ENCODE results near the gene TP63.
"Not testable (repeated sequence)": the region's sequence is repeated elsewhere in the genome, so short reads cannot be mapped to it uniquely, and the experiment has no call there.

The TP63 gene

DNA sequence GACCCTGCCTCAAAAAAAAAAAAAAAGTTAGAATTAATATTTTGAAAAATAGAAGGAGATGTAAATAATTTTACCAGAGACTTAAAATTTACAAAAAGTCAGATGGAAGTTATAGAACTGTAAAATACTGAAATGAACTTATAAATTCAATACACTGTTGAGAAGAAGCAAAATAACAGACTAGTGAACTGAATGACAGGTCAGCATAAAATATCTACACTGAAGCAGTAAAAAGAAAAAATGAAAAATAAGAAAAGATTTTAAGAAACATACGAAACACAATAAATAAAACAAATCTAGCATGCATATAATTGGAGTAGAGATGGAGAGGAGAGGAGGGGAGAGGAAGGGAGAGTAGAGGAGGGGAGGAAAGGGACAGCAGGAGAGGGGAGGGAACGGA, 33.3 kb upstream of the TP63 start:
- no peaks in the 10 kb centered on the region for H3K4me1 ChIP-seq (ENCODE audit: control insufficient read depth, insufficient read depth, low read length)
- H3K9ac ChIP-seq (ENCODE audit: low read depth, low read length): no peak overlapping the region
- no peaks in the 10 kb centered on the region for H3K36me3 ChIP-seq (ENCODE audit: control insufficient read depth, insufficient read depth, low read length)
- no peaks in the 10 kb centered on the region for H3K27me3 ChIP-seq (ENCODE audit: control insufficient read depth, insufficient read depth, low read length)
- no peak overlapping the region for H3K27ac ChIP-seq (ENCODE audit: low read depth, low read length)
- H3K9me3 ChIP-seq (ENCODE audit: control insufficient read depth, insufficient read depth, low read length): no peaks in the 10 kb centered on the region
- H3K4me3 ChIP-seq (ENCODE audit: low read depth, low read length): no peak overlapping the region

DNA sequence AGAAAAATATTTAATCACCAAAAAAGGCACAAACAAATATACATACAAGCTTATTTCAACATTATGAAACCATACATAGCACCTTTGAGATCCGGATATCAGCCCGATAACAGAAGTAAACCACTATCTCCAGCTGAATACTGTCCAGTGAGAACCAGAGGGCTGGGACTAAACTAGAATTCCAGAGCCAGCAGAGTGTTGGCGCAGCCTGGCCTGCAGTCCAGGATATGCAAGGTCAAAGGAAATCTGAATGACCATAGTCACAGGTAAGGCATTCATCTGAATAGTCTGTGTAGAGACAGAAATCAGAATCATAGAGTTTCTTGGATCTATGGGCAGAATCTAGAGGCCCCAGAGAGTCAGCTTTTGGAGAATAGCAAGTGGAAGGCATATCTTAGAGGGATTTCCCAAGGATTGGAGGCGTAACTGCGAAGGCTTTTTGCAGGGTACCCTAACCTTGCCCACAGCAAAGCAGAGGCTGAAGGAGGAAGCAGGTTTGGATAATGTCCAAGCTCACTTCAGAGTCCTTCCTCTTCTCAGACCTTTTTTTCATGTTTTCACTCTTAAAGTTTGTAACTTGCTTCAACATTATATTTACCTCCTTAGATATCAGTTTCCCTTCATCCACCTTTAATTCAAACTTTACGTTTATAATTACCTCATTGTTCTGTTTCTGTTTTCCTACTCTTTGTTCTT, 32.5 kb upstream of the TP63 start:
- H3K4me1 ChIP-seq (ENCODE audit: control insufficient read depth, insufficient read depth, low read length): no peaks in the 10 kb centered on the region
- H3K9me3 ChIP-seq (ENCODE audit: control insufficient read depth, insufficient read depth, low read length): no peaks in the 10 kb centered on the region
- no peaks in the 10 kb centered on the region for H3K36me3 ChIP-seq (ENCODE audit: control insufficient read depth, insufficient read depth, low read length)
- H3K27ac ChIP-seq (ENCODE audit: low read depth, low read length): no peak overlapping the region
- H3K27me3 ChIP-seq (ENCODE audit: control insufficient read depth, insufficient read depth, low read length): no peaks in the 10 kb centered on the region
- H3K9ac ChIP-seq (ENCODE audit: low read depth, low read length): no peak overlapping the region
- no peak overlapping the region for H3K4me3 ChIP-seq (ENCODE audit: low read depth, low read length)

DNA sequence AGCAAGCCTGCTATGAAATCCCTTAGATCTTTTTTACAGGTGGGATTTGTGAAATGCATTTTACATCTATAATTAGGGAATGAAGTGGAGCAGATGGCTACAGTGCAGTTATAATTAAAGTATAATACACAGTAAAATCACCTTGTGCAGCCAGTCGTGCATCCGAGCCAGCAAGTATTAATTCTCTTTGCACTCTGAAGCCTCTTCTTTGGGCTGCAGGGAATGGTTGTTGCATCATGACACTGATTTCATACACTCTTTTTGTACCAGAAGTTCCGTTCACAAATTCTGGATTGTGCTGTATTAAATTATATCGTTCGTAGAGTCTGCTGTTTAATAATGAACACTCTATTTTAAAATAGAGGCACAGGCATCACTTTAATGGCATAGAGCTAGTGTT, 28.7 kb upstream of the TP63 start:
- Histone ChIP-seq H3K9ac (ENCODE audit: low read depth, low read length) (no peak overlapping the region), H3K36me3 (ENCODE audit: control insufficient read depth, insufficient read depth, low read length) (no peaks in the 10 kb centered on the region), H3K4me1 (ENCODE audit: control insufficient read depth, insufficient read depth, low read length) (no peaks in the 10 kb centered on the region), H3K4me3 (ENCODE audit: low read depth, low read length) (no peak overlapping the region), H3K9me3 (ENCODE audit: control insufficient read depth, insufficient read depth, low read length) (no peaks in the 10 kb centered on the region), H3K27ac (ENCODE audit: low read depth, low read length) (no peak overlapping the region), H3K27me3 (ENCODE audit: control insufficient read depth, insufficient read depth, low read length) (no peaks in the 10 kb centered on the region)

DNA sequence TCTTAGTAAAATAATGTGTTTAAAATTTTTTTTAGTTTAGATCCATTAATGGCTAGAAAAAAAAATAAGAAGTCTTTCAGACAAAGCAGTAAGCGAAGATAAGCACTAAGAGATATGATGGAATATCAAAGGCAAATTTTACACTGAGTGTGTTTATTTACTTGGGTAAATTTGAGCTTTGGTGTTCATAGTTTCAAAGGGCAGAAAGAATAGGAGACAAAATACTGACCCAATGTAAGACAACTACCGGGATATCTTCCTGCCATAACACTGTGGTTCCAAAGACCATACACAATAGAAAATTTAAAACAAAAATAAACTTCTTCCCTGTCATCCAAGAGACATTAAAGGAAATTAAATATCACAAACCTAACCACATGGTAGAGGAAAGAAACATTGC, 25.5 kb upstream of the TP63 start:
- H3K27ac ChIP-seq (ENCODE audit: low read depth, low read length): no peak overlapping the region
- no peak overlapping the region for H3K9ac ChIP-seq (ENCODE audit: low read depth, low read length)
- no peaks in the 10 kb centered on the region for H3K9me3 ChIP-seq (ENCODE audit: control insufficient read depth, insufficient read depth, low read length)
- no peaks in the 10 kb centered on the region for H3K27me3 ChIP-seq (ENCODE audit: control insufficient read depth, insufficient read depth, low read length)
- no peaks in the 10 kb centered on the region for H3K36me3 ChIP-seq (ENCODE audit: control insufficient read depth, insufficient read depth, low read length)
- no peaks in the 10 kb centered on the region for H3K4me1 ChIP-seq (ENCODE audit: control insufficient read depth, insufficient read depth, low read length)
- H3K4me3 ChIP-seq (ENCODE audit: low read depth, low read length): no peak overlapping the region

DNA sequence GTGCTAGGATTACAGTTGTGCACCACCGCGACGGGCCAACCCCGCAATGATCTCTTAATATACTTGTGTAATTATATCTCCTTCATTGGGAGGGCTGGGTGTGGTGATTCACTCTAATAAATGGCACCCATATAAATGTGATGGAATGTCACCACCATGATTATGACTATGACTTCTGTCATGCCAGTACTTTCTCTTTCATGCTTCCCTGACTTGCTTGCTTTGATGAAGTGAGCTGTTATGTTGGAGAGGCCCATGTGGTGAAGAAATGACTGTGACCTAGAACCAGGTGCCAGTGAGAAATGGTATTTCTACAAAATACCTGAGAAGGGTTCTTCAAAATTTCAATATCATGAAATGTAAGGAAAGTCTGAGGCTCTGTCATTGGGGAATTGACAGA, 24.4 kb upstream of the TP63 start:
- H3K27ac ChIP-seq (ENCODE audit: low read depth, low read length): no peak overlapping the region
- no peaks in the 10 kb centered on the region for H3K36me3 ChIP-seq (ENCODE audit: control insufficient read depth, insufficient read depth, low read length)
- no peaks in the 10 kb centered on the region for H3K4me1 ChIP-seq (ENCODE audit: control insufficient read depth, insufficient read depth, low read length)
- H3K27me3 ChIP-seq (ENCODE audit: control insufficient read depth, insufficient read depth, low read length): no peaks in the 10 kb centered on the region
- no peak overlapping the region for H3K9ac ChIP-seq (ENCODE audit: low read depth, low read length)
- H3K4me3 ChIP-seq (ENCODE audit: low read depth, low read length): no peak overlapping the region
- H3K9me3 ChIP-seq (ENCODE audit: control insufficient read depth, insufficient read depth, low read length): no peaks in the 10 kb centered on the region

DNA sequence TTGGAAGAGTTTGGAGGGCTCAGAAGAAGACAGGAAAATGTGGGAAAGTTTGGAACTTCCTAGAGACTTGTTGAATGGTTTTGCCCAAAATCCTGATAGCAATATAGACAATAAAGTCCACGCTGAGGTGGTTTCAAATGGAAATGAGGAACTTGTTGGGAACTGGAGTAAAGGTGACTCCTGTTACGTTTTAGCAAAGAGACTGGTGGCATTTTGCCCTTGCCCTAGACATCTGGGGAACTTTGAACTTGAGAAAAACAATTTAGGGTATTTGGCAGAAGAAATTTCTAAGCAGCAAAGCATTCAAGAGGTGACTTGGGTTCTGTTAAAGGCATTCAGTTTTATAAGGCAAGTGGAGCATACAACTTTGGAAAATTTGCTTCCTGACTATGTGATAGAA, 18.5 kb upstream of the TP63 start:
- H3K4me3 ChIP-seq (ENCODE audit: low read depth, low read length); H3K36me3 ChIP-seq (ENCODE audit: control insufficient read depth, insufficient read depth, low read length); H3K27me3 ChIP-seq (ENCODE audit: control insufficient read depth, insufficient read depth, low read length); H3K27ac ChIP-seq (ENCODE audit: low read depth, low read length); H3K4me1 ChIP-seq (ENCODE audit: control insufficient read depth, insufficient read depth, low read length); H3K9ac ChIP-seq (ENCODE audit: low read depth, low read length); H3K9me3 ChIP-seq (ENCODE audit: control insufficient read depth, insufficient read depth, low read length): not testable (repeated sequence)

DNA sequence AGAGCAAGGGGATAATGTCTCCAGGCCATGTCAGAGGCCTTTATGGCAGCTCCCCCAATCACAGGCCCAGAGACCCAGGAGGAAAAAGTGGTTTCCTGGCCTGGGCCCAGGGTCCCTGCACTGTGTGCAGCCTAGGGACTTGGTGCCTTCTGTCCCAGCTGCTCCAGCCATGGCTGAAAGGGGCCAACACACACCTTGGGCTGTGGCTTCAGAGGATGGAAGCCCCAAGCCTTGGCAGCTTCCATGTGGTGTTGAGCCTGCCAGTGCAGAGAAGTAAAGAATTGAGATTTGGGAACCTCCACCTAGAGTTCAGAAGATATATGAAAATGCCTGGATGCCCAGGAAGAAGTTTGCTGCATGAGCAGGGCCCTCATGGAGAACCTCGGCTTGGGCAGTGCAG, 18.1 kb upstream of the TP63 start:
- H3K27me3 ChIP-seq (ENCODE audit: control insufficient read depth, insufficient read depth, low read length): no peaks in the 10 kb centered on the region
- no peaks in the 10 kb centered on the region for H3K9me3 ChIP-seq (ENCODE audit: control insufficient read depth, insufficient read depth, low read length)

DNA sequence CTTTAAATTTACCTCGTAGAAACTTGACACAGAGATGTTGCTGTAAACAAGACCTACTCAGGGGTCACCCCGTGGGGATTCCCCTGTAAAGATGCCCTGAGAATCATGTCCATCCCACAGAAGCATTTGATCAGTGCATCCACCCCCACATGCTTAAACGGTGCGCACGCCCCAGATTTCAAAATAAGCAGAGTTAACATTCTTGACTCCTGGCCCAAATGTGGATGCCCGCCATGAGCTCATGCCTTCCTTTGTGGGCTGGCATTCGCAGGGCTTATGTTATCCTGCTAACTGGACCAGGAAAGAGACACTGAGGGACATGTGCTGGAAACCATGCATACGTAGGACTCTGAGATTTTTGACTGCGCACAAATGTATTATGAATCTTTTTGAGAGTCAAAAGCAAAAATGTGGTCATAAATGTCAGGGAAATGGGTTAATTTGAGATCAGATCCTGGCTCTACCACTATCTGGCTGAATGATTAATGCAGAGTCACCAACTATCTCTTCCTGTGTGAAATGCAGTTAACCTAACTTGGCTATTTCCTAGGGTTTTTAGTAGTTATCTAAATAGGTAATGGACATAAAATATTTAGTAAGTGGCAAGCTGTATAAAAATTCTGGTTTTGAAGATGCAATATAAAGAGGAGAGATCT, 9.1 kb upstream of the TP63 start:
- no peaks in the 10 kb centered on the region for H3K27me3 ChIP-seq (ENCODE audit: control insufficient read depth, insufficient read depth, low read length)
- no peaks in the 10 kb centered on the region for H3K9me3 ChIP-seq (ENCODE audit: control insufficient read depth, insufficient read depth, low read length)
- H3K27ac ChIP-seq (ENCODE audit: low read depth, low read length): no peak overlapping the region
- no peaks in the 10 kb centered on the region for H3K4me1 ChIP-seq (ENCODE audit: control insufficient read depth, insufficient read depth, low read length)
- no peak overlapping the region for H3K4me3 ChIP-seq (ENCODE audit: low read depth, low read length)
- no peaks in the 10 kb centered on the region for H3K36me3 ChIP-seq (ENCODE audit: control insufficient read depth, insufficient read depth, low read length)
- no peak overlapping the region for H3K9ac ChIP-seq (ENCODE audit: low read depth, low read length)

More for the DNA sequence above, 18.1 kb upstream of the TP63 start:
- H3K27ac ChIP-seq (ENCODE audit: low read depth, low read length): no peak overlapping the region
- H3K4me3 ChIP-seq (ENCODE audit: low read depth, low read length): no peak overlapping the region
- H3K4me1 ChIP-seq (ENCODE audit: control insufficient read depth, insufficient read depth, low read length): no peaks in the 10 kb centered on the region
- no peak overlapping the region for H3K9ac ChIP-seq (ENCODE audit: low read depth, low read length)
- H3K36me3 ChIP-seq (ENCODE audit: control insufficient read depth, insufficient read depth, low read length): no peaks in the 10 kb centered on the region

DNA sequence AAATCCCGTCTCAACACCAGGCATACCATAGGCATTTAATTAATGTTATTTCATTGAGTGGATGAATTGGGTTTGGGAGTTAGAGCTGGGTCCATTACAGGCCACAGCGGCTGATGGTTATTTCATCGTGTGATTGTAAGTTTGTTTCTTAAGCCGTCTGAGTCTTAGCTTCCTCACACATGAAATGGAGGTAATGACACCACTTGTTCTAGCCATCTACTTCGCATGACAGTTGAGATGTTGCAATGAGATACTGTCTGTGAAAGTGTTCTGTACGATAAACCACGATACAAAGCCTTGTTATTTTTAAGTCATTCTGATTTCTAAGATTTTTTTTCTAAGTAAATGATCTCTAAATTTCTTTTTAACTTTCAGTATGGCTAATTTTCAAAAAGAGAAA, 8.6 kb upstream of the TP63 start:
- H3K27ac ChIP-seq (ENCODE audit: low read depth, low read length): no peak overlapping the region
- H3K9me3 ChIP-seq (ENCODE audit: control insufficient read depth, insufficient read depth, low read length): no peaks in the 10 kb centered on the region
- H3K4me3 ChIP-seq (ENCODE audit: low read depth, low read length): no peak overlapping the region
- H3K9ac ChIP-seq (ENCODE audit: low read depth, low read length): no peak overlapping the region
- no peaks in the 10 kb centered on the region for H3K27me3 ChIP-seq (ENCODE audit: control insufficient read depth, insufficient read depth, low read length)
- no peaks in the 10 kb centered on the region for H3K36me3 ChIP-seq (ENCODE audit: control insufficient read depth, insufficient read depth, low read length)
- H3K4me1 ChIP-seq (ENCODE audit: control insufficient read depth, insufficient read depth, low read length): no peaks in the 10 kb centered on the region

DNA sequence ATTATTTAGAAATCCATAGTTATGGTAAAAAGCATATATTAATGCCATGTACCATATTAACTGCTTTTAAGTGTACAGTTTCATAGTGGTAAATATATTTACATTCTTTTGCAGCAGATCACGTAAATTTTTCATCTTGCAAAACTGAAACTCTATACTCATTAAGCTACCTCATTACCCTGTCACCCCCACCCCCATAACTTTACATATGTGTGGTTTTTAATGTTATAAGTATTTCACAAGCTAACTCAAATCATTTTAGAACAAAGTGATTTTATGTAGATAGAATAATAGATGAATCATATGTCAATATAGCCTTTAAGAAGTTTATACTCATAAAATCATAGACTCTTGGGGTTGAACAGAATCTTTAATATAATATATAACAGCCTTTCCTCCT, 7.1 kb upstream of the TP63 start:
- Histone ChIP-seq H3K27me3 (ENCODE audit: control insufficient read depth, insufficient read depth, low read length) (no peaks in the 10 kb centered on the region), H3K4me1 (ENCODE audit: control insufficient read depth, insufficient read depth, low read length) (no peaks in the 10 kb centered on the region), H3K9me3 (ENCODE audit: control insufficient read depth, insufficient read depth, low read length) (no peaks in the 10 kb centered on the region), H3K36me3 (ENCODE audit: control insufficient read depth, insufficient read depth, low read length) (no peaks in the 10 kb centered on the region), H3K4me3 (ENCODE audit: low read depth, low read length) (no peak overlapping the region), H3K27ac (ENCODE audit: low read depth, low read length) (no peak overlapping the region), H3K9ac (ENCODE audit: low read depth, low read length) (no peak overlapping the region)

DNA sequence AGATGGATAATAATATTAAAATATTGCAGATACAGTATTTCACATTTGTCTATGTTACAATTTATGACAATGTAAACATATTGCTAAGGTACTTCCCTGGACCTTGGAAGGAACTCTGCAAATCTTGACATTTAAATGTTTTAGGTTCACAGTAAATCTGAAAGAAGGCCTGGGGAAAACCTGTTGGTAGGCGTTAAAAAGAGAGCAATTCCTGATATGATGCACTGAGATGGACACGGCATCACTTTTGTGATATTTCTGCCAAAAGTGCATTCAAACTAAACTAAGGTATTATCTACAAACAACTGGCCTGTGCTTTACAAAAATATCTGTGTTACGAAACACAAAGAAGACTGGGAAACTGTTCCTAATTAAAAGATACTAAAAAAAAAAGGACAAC, 6.1 kb upstream of the TP63 start:
- Histone ChIP-seq H3K4me1 (ENCODE audit: control insufficient read depth, insufficient read depth, low read length) (no peaks in the 10 kb centered on the region), H3K9me3 (ENCODE audit: control insufficient read depth, insufficient read depth, low read length) (no peaks in the 10 kb centered on the region), H3K36me3 (ENCODE audit: control insufficient read depth, insufficient read depth, low read length) (no peaks in the 10 kb centered on the region), H3K27ac (ENCODE audit: low read depth, low read length) (no peak overlapping the region), H3K4me3 (ENCODE audit: low read depth, low read length) (no peak overlapping the region), H3K9ac (ENCODE audit: low read depth, low read length) (no peak overlapping the region), H3K27me3 (ENCODE audit: control insufficient read depth, insufficient read depth, low read length) (no peaks in the 10 kb centered on the region)
